Motor neuron (in vitro differentiated cells): ENCODE data around the gene NUDT6. TPM values are rescaled to one million over a fixed set of nuclear protein-coding genes. Genes with fewer than 3 reads are reported as not detected.
"Not testable (repeated sequence)": the region's sequence is repeated elsewhere in the genome, so short reads cannot be mapped to it uniquely, and the experiment has no call there.

Experiments
- ATAC-seq, 8 experiments: fragments of 200-7000 bp; cut with Tn5 transposase; replicated peaks in 6 of 8; 2 replicates each; pipeline ENCODE4 v1.8.0; 2021; ENCODE audit warnings: mild to moderate bottlenecking in 8 of 8, moderate library complexity in 8 of 8
- H3K27ac ChIP-seq, 2 donors: fragments of 250-450 bp; sonication (Bioruptor Pico); 2 replicates each; pipeline ENCODE4 v1.9.0; 2021; ENCODE audit warnings: antibody characterized with exemption in 2 of 2, mild to moderate bottlenecking in 2 of 2, moderate library complexity in 1 of 2
- H3K4me1 ChIP-seq, 2 donors: fragments of 250-450 bp; sonication (Bioruptor Pico); replicated peaks in 1 of 2; 2 replicates each; pipeline ENCODE4 v1.6.1; 2021; ENCODE audit warnings: antibody characterized with exemption in 2 of 2, mild to moderate bottlenecking in 2 of 2, moderate library complexity in 1 of 2
- H3K4me3 ChIP-seq, 5 donors: fragments of 250-450 bp; sonication (Bioruptor Pico); 2 replicates each; pipeline ENCODE4 v1.9.0; 2021; ENCODE audit warnings: antibody characterized with exemption in 5 of 5, mild to moderate bottlenecking in 5 of 5, moderate library complexity in 4 of 5
- WGBS, 10 experiments: fragments of 450-650 bp; shearing (Covaris generic); methylation state at CpG; one replicate each; pipeline ENCODE4 v1.0.0; 2022; 5-methylcytosine and 5-hydroxymethylcytosine counted together
- in situ Hi-C, 9 experiments: fragments of 400-800 bp; cut with MboI; loops; one replicate each; pipeline ENCODE4 v1.15.0; 2021; ENCODE audit warnings: low sequenced_read_pairs in 9 of 9, low pct_unique_long_range_greater_than_20kb in 2 of 9; ENCODE audit not compliant: unreplicated experiment in 9 of 9
- total RNA-seq, 8 experiments: library from RNA; unstranded; fragments of 300-600 nt; gene quantifications; 2 replicates each; pipeline versions ENCODE4 v1.2.3 to v1.2.4, GENCODE V29; 2022

NUDT6 gene
- total RNA-seq, 8 experiments from 2014 or later, result 6.6 to 14.2 (median 9.7) TPM

GRCh38 chr4:122945136-122945535, 22.7 kb upstream of the NUDT6 start:
- in situ Hi-C loops, H3K4me3 ChIP-seq, H3K4me1 ChIP-seq, H3K27ac ChIP-seq, ATAC-seq: not testable (repeated sequence)
- 100% methylated on average over 3 of the region's 17 CpGs; no CpG with 5 or more reads in 9 of the 10 experiments for WGBS, 10 experiments

DNA sequence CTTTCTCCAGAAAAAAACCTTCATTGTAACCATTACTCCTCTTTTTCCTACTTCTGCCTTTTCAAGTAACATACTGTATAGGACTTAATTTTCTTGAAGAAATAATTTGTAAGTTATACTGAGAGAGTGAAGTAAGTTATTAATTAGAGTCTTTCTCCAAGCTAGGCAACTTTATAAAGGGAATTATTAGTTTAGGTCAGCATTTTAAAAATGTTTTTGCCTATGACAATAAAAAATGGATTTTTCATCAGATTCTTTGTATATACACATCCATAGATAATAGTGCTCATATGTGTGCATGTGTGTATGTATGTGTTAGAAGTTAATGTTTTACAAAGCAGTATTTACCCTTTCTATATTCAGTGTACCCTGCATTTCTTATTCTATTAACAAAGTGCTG, 10.4 kb upstream of the NUDT6 start:
- H3K4me3 ChIP-seq, result no peak overlapping the region
- no peaks in the 10 kb centered on the region for H3K4me1 ChIP-seq
- in situ Hi-C loops, result no loop called here
- ATAC-seq, result no peak
- no peak overlapping the region for H3K27ac ChIP-seq

- Histone ChIP-seq H3K27ac (no peak overlapping the region), H3K4me3 (no peak overlapping the region), H3K4me1 (no peaks in the 10 kb centered on the region)
- in situ Hi-C loops, result no loop called here
- ATAC-seq, result no peak
Observed at GRCh38 chr4:122930862-122931261, 8.5 kb upstream of the NUDT6 start.

- Histone ChIP-seq H3K27ac (no peak overlapping the region), H3K4me3 (no peak overlapping the region), H3K4me1 (peaks cover 4 to 6% of the 10 kb centered on the region in 2 donors)
- no peak for ATAC-seq
- WGBS, 10 experiments, result 86 to 100% (median 100%) methylated on average over 1 of the region's 1 CpG; no CpG with 5 or more reads in 2 of the 10 experiments
- in situ Hi-C loops, result no loop called here
Observed at GRCh38 chr4:122928930-122929329, 6.5 kb upstream of the NUDT6 start.

DNA sequence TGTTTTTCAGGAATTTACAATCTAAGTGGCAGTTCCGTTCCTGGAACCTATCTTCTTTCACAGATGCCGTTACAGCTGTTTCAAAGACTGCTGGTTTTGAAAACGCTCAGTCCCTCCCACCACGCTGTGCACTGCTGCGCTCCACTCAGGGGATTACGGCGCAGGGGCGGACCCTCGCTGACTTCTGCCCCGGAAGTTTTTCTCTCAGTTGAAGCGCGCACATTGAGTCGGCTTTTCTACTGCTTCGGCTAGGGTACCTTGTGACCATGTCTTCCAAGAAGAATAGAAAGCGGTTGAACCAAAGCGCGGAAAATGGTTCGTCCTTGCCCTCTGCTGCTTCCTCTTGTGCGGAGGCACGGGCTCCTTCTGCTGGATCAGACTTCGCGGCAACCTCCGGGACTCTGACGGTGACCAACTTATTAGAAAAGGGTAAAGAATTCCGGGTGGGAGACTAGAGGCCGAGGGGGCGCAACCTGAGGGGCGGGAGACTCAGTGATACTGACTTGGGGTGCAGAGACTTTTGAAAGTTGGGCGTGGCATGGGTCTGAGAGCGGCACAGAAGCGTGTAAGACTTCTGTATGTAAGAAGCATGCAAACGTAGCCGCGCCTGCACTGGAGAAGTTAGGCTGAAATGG, 597 bp upstream of the NUDT6 start:
- ATAC-seq, result peak; percentile 90 to 95 (median 94)
- in situ Hi-C loops, result loop anchor here in 4 of 9 experiments (25.0 kb wide), 2 partner anchors 161 to 311 kb away; partner anchors contain the start of gene IL21 (in 3 of the 4)
- WGBS, 10 experiments, result 0% methylated on average over 1 to 21 of the region's 34 CpGs; no CpG with 5 or more reads in 2 of the 10 experiments
- peaks cover 9% of the 10 kb centered on the region in 2 donors for H3K4me1 ChIP-seq
- H3K4me3 ChIP-seq, result peak overlapping the region; percentile 64 to 92 (median 79)
- H3K27ac ChIP-seq, result peak overlapping the region in 1 of 2 donors; percentile 88

DNA sequence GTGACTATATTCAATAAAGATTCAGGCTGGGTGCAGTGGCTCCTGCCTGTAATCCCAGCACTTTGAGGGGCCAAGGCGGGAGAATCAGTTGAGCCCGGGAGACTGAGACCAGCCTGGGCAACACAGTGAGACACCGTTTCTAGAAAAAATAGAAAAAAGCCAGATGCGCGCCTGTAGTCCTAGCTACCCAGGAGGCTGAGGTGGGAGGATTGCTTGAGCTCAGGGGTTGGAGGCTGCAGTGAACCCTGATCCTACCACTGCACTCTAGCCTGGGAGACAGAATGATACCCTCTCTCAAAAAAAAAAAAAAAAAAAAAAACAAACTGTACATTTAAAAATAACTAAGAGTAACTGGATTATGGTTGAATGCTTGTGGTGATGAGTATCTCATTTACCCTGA, 1.1 kb downstream of the NUDT6 start:
- H3K4me1 ChIP-seq, result peaks cover 9% of the 10 kb centered on the region in 2 donors
- ATAC-seq, result no peak
- H3K4me3 ChIP-seq, result peak overlapping the region; percentile 64 to 92 (median 79)
- in situ Hi-C loops, result loop anchor here in 4 of 9 experiments (25.0 kb wide), 2 partner anchors 159 to 309 kb away; partner anchors contain the start of gene IL21 (in 3 of the 4)
- WGBS, 10 experiments, result 61 to 100% (median 80%) methylated on average over 2 to 5 of the region's 5 CpGs; no CpG with 5 or more reads in 3 of the 10 experiments
- H3K27ac ChIP-seq, result no peak overlapping the region

DNA sequence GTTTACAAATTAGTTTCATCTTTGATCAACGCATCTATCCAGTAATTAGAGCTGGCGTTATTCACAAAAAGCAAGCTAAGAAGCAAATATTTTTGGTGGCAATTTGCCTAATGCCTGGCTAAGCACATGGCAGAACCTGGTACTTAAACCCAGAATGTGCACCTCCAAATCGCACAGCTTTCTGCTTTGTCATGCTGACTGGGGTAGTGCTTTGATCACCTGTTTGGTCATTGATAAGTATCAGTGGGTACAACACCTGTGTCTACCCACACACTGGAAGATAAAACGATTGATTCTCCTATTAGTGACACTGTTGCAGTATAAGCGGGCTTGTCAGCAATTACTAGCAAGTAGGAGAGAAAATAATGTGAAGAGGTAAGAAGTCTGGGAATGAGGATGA, 1.9 kb downstream of the NUDT6 start:
- no peak for ATAC-seq
- no peak overlapping the region for H3K4me3 ChIP-seq
- in situ Hi-C loops, result loop anchor here in 4 of 9 experiments (25.0 kb wide), 2 partner anchors 158 to 308 kb away; partner anchors contain the start of gene IL21 (in 3 of the 4)
- no peak overlapping the region for H3K27ac ChIP-seq
- peaks cover 9% of the 10 kb centered on the region in 2 donors for H3K4me1 ChIP-seq
- WGBS, 10 experiments, result 71 to 100% (median 87%) methylated on average over 2 to 5 of the region's 5 CpGs

- 74 to 100% (median 90%) methylated on average over 2 to 5 of the region's 5 CpGs for WGBS, 10 experiments
- in situ Hi-C loops, result loop anchor here in 4 of 9 experiments (10.0 to 25.0 kb wide), 3 partner anchors 153 to 305 kb away; partner anchors contain the start of gene IL21 (in 3 of the 4)
Observed at GRCh38 chr4:122917731-122918130, 4.7 kb downstream of the NUDT6 start.

GRCh38 chr4:122914938-122915337, 7.5 kb downstream of the NUDT6 start:
- WGBS, 10 experiments, result 25 to 100% (median 72%) methylated on average over 1 to 3 of the region's 3 CpGs; no CpG with 5 or more reads in 2 of the 10 experiments
- Histone ChIP-seq H3K27ac (no peak overlapping the region), H3K4me1 (no peaks in the 10 kb centered on the region), H3K4me3 (no peak overlapping the region)
- no peak for ATAC-seq
- in situ Hi-C loops, result loop anchor here in 4 of 9 experiments (10.0 to 25.0 kb wide), 3 partner anchors 150 to 303 kb away; partner anchors contain the start of gene IL21 (in 3 of the 4)

More at GRCh38 chr4:122917731-122918130, 4.7 kb downstream of the NUDT6 start:
- Histone ChIP-seq H3K4me3 (no peak overlapping the region), H3K27ac (no peak overlapping the region), H3K4me1 (peaks cover 0 to 4% of the 10 kb centered on the region in 2 donors)
- no peak for ATAC-seq

DNA sequence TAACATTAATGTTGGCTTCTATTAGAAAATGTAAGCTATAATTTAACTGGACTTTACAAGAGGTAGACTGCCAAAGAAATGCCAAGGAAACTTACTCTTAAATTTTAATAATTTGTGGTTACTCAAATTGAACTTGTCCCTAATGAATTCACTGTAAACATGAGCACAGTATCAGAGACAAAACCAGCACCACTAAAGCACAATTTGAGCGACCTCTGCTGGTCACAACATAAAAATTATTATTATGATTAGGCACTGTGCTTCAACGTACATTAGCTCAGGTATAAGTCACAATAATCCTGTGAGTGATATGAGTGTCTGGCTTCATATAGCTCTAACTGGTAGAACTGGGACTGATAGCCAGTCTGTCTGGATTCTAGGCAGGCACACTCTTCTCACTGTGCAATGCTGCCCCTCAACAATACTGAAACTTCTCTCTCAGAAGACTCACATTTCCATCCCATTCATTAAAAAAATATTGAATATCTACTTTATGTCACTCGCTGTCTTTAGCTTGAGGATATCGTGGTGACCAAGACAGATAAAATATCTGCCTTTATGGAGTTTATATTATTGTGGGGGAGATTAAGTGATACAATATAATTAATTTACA, 8.0 kb downstream of the NUDT6 start:
- in situ Hi-C loops, result loop anchor here in 4 of 9 experiments (10.0 to 25.0 kb wide), 3 partner anchors 150 to 302 kb away; partner anchors contain the start of gene IL21 (in 3 of the 4)
- peak in 5 of 8 experiments; percentile 60 to 84 (median 74) for ATAC-seq

DNA sequence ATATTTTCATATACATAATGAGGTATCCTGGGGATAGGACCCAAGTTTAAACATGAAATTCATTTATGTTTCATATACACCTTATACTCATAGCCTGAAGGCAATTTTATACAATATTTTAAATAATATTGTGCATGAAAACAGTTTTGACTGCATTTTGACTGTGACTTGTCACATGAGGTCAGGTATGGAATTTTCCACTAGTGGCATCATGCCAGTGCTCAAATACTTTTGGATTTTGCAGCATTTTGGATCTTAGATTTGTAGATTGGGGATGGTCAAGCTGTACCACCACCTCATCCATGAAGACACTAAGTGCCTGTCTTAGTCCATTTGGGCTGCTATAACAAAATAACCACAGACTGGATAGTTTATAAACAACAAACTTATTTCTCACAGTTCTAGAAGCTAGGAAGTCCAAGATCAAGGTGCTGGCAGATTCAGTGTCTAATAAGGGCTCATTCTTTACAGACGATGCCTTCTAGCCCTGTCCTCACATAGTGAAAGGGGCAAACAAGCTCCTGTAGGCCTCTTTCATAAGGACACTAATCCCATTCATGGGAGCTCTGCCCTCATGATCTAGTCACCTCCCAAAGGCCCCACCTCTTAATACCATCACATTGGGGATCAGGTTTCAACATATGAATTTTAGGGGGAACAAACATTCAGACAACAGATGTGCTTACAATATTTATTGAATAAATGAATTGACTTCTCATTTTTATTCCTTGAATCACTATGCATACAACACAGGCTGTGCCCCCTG, 9.4 kb downstream of the NUDT6 start:
- WGBS, 10 experiments, result 75 to 83% methylated on average over 1 of the region's 1 CpG; no CpG with 5 or more reads in 8 of the 10 experiments
- in situ Hi-C loops, result loop anchor here in 4 of 9 experiments (10.0 to 25.0 kb wide), 3 partner anchors 148 to 301 kb away; partner anchors contain the start of gene IL21 (in 3 of the 4)
- Histone ChIP-seq H3K4me1 (no peaks in the 10 kb centered on the region), H3K4me3 (no peak overlapping the region), H3K27ac (no peak overlapping the region)
- peak in 3 of 8 experiments; percentile 83 to 90 (median 85) for ATAC-seq

More for the DNA sequence above, 8.0 kb downstream of the NUDT6 start:
- WGBS, 10 experiments, result 0 to 100% (median 56%) methylated on average over 1 to 4 of the region's 4 CpGs; no CpG with 5 or more reads in 1 of the 10 experiments
- no peak overlapping the region for H3K4me3 ChIP-seq
- H3K4me1 ChIP-seq, result no peaks in the 10 kb centered on the region
- H3K27ac ChIP-seq, result no peak overlapping the region

GRCh38 chr4:122911588-122911987, 10.8 kb downstream of the NUDT6 start:
- no peak for ATAC-seq
- Histone ChIP-seq H3K4me3 (no peak overlapping the region), H3K4me1 (no peaks in the 10 kb centered on the region), H3K27ac (no peak overlapping the region)
- in situ Hi-C loops, result loop anchor here in 4 of 9 experiments (10.0 to 25.0 kb wide), 3 partner anchors 147 to 299 kb away; partner anchors contain the start of gene IL21 (in 3 of the 4)
- WGBS, 10 experiments, result 58 to 100% (median 96%) methylated on average over 1 of the region's 1 CpG
